Activated CD4-positive, alpha-beta T cell treated with anti-CD3 and anti-CD28 coated beads, Interleukin-2, amount 10 ng/mL, durations not matched to agents 7 days and 5 days (primary cell): ENCODE measurements around the gene ANAPC1. TPM values are rescaled to one million over a fixed set of nuclear protein-coding genes. Genes with fewer than 3 reads are reported as not detected.
"Not testable (repeated sequence)": the region's sequence is repeated elsewhere in the genome, so short reads cannot be mapped to it uniquely, and the experiment has no call there.

Experiments used
- CTCF ChIA-PET: fragments of 350-600 bp; sonication (Branson Sonifier 250); formaldehyde crosslinking; loops from one replicate; lab custom pipeline; 2021; ENCODE audit warnings: antibody characterized with exemption; lab: Charles Lee
- POLR2A ChIA-PET: fragments of 350-600 bp; sonication (Branson Sonifier 250); formaldehyde crosslinking; loops from one replicate; lab custom pipeline; 2021; ENCODE audit warnings: antibody characterized with exemption; lab: Charles Lee
- DNase-seq: peaks from one replicate; pipeline ENCODE4 v3.0.0-alpha.2; 2020
- H3K27ac Mint-ChIP-seq: one replicate; pipeline ENCODE4 v1.8.0; 2021; ENCODE audit warnings: mild to moderate bottlenecking, moderate library complexity, mixed read lengths
- H3K27me3 Mint-ChIP-seq: one replicate; pipeline ENCODE4 v1.8.0; 2021; ENCODE audit warnings: mixed read lengths
- H3K36me3 Mint-ChIP-seq: one replicate; pipeline ENCODE4 v1.8.0; 2021; ENCODE audit warnings: low read depth, mixed read lengths
- H3K4me1 Mint-ChIP-seq: one replicate; pipeline ENCODE4 v1.8.0; 2021; ENCODE audit warnings: mixed read lengths
- H3K4me3 Mint-ChIP-seq: one replicate; pipeline ENCODE4 v1.8.0; 2021; ENCODE audit warnings: mild to moderate bottlenecking, moderate library complexity, mixed read lengths
- H3K9me3 Mint-ChIP-seq: one replicate; pipeline ENCODE4 v1.8.0; 2021; ENCODE audit warnings: mixed read lengths
- microRNA-seq: library from miRNA; unstranded; fragments of <30 nt; microRNA quantifications from one replicate; pipeline ENCODE4 v1.2.0, GENCODE V29; 2021; ENCODE audit warnings: borderline microRNAs expressed, borderline replicate concordance
- total RNA-seq, 2 experiments: library from RNA; stranded (reverse); gene quantifications; one replicate each; pipeline ENCODE4 v1.2.3, GENCODE V29; 2021

The ANAPC1 gene
- total RNA-seq, 2 experiments from 2014 or later, result 55.1 to 62.9 TPM

- H3K27me3 Mint-ChIP-seq, H3K9me3 Mint-ChIP-seq, H3K4me1 Mint-ChIP-seq, DNase-seq, POLR2A ChIA-PET, H3K4me3 Mint-ChIP-seq, CTCF ChIA-PET, H3K27ac Mint-ChIP-seq, H3K36me3 Mint-ChIP-seq: not testable (repeated sequence)
Measured at GRCh38 chr2:111729812-111730458, 154.1 kb downstream of the ANAPC1 start.

GRCh38 chr2:111727611-111728110, 156.3 kb downstream of the ANAPC1 start:
- H3K27me3 Mint-ChIP-seq, H3K27ac Mint-ChIP-seq, H3K9me3 Mint-ChIP-seq, H3K4me3 Mint-ChIP-seq, H3K36me3 Mint-ChIP-seq, DNase-seq, H3K4me1 Mint-ChIP-seq, POLR2A ChIA-PET, CTCF ChIA-PET: not testable (repeated sequence)

GRCh38 chr2:111725742-111726141, 158.3 kb downstream of the ANAPC1 start:
- H3K27ac Mint-ChIP-seq, H3K9me3 Mint-ChIP-seq, H3K36me3 Mint-ChIP-seq, H3K4me3 Mint-ChIP-seq, POLR2A ChIA-PET, H3K27me3 Mint-ChIP-seq, CTCF ChIA-PET, H3K4me1 Mint-ChIP-seq: not testable (repeated sequence)
- DNase-seq, result peak; percentile 28

- CTCF ChIA-PET, H3K4me3 Mint-ChIP-seq, POLR2A ChIA-PET: not testable (repeated sequence)
Measured at GRCh38 chr2:111719610-111720009, 164.4 kb downstream of the ANAPC1 start.

More at GRCh38 chr2:111719610-111720009, 164.4 kb downstream of the ANAPC1 start:
- not testable (repeated sequence) for H3K9me3 Mint-ChIP-seq, DNase-seq, H3K4me1 Mint-ChIP-seq, H3K36me3 Mint-ChIP-seq, H3K27ac Mint-ChIP-seq, H3K27me3 Mint-ChIP-seq

Small RNA genes within 50 kb of the gene (microRNA-seq; reads per million reads assigned to microRNA genes)
- gene MIR4771-2, result not detected

Other genes starting within 250 kb of the ANAPC1 start
- gene MERTK, start 14.4 kb upstream of the ANAPC1 start, total RNA-seq, result under 1 TPM; 0.20 to 0.21 TPM
- 10 to 100 TPM; 20.1 to 22.7 TPM for gene TMEM87B, start 171.1 kb upstream of the ANAPC1 start, total RNA-seq